ENCODE measurements around the gene CNKSR1.

- peak; percentile 73 for TF ChIP-seq CTCF (IDR thresholded peaks at IDR 0.05)
- TF ChIP-seq GATA2 (CRISPR knock-in tag; IDR thresholded peaks at IDR 0.05) = no peak
- TF ChIP-seq USF1 (IDR thresholded peaks at IDR 0.05; ENCODE audit: borderline replicate concordance, low read depth) = no peak
- no peak for TF ChIP-seq EZH2phosphoT487 (IDR thresholded peaks at IDR 0.05; ENCODE audit: borderline replicate concordance, low read depth)
- TF ChIP-seq REST (IDR thresholded peaks at IDR 0.05; ENCODE audit: low read depth, low read length) = no peak
- no peak for TF ChIP-seq CHD2 (IDR thresholded peaks at IDR 0.05; ENCODE audit: low read length, partially characterized antibody)
- TF ChIP-seq POLR2AphosphoS5 (IDR thresholded peaks at IDR 0.05; ENCODE audit: low read depth, low read length) = no peak
- TF ChIP-seq MXI1 (IDR thresholded peaks at IDR 0.05; ENCODE audit: low read depth, low read length) = no peak
- peak; percentile 98 for TF ChIP-seq SMC3 (IDR thresholded peaks at IDR 0.05; ENCODE audit: low read depth, low read length)
- no peak for TF ChIP-seq FOXJ3 (CRISPR knock-in tag; IDR thresholded peaks at IDR 0.05)
- TF ChIP-seq EP300 (IDR thresholded peaks at IDR 0.05; ENCODE audit: borderline replicate concordance in 1 of 2, low read depth in 1 of 2, low read length in 1 of 2) = no peak
- no peak for TF ChIP-seq YY1 (IDR thresholded peaks at IDR 0.05; ENCODE audit: low read depth)
- no peak for TF ChIP-seq USF2 (IDR thresholded peaks at IDR 0.05; ENCODE audit: borderline replicate concordance, low read depth, low read length)
Observed at GRCh38 chr1:26145041-26145959, 32.0 kb upstream of the CNKSR1 start.
